ENCODE results near the gene HBB.

GRCh38 chr11:5197536-5197935, 29.3 kb downstream of the HBB start:
- no peak for TF ChIP-seq CTCF (IDR thresholded peaks at IDR 0.05)
- no peak for TF ChIP-seq POLR2A (IDR thresholded peaks at IDR 0.05)
- no peak for TF ChIP-seq EP300 (IDR thresholded peaks at IDR 0.05)
- no peak for TF ChIP-seq POLR2AphosphoS5 (IDR thresholded peaks at IDR 0.05)

Data from gastroesophageal sphincter (tissue), 3 donors.